Thoracic aorta (tissue), 2 donors: ENCODE results near the gene PCBP3. TPM values are rescaled to one million over a fixed set of nuclear protein-coding genes. Genes with fewer than 3 reads are reported as not detected.
"Not testable (repeated sequence)": the region's sequence is repeated elsewhere in the genome, so short reads cannot be mapped to it uniquely, and the experiment has no call there.

Experiments used
- ATAC-seq: fragments of 150-250 bp; one replicate; pipeline ENCODE4 v1.8.0; 2017; ENCODE audit warnings: low read depth; ENCODE audit not compliant: insufficient number of reproducible peaks, low FRiP score
- DNase-seq: peaks from one replicate; pipeline ENCODE4 v3.0.0-alpha.2; 2020; ENCODE audit warnings: low spot score
- H3K27ac ChIP-seq, 2 donors: fragments of 200-600 bp; sonication (generic); 1 replicate in 1 of 2; 2 replicates in 1 of 2; pipeline ENCODE4 v1.5.1; 2016; ENCODE audit warnings: mild to moderate bottlenecking in 2 of 2, moderate library complexity in 2 of 2
- H3K27me3 ChIP-seq: fragments of 200-600 bp; sonication (generic); replicated peaks from 2 replicates; pipeline ENCODE4 v1.6.0; 2016; ENCODE audit warnings: mild to moderate bottlenecking; ENCODE audit not compliant: insufficient read depth
- H3K36me3 ChIP-seq: fragments of 200-600 bp; sonication (generic); one replicate; pipeline ENCODE4 v1.5.1; 2016
- H3K4me1 ChIP-seq, 2 donors: fragments of 200-600 bp; sonication (generic); 1 replicate in 1 of 2; 2 replicates in 1 of 2; pipeline versions ENCODE4 v1.5.1 to v1.6.0; 2016; ENCODE audit warnings: low read depth in 2 of 2, mild to moderate bottlenecking in 1 of 2; ENCODE audit not compliant: control insufficient read depth in 1 of 2
- H3K4me3 ChIP-seq: fragments of 200-600 bp; sonication (generic); 2 replicates; pipeline ENCODE4 v1.5.1; 2016; ENCODE audit warnings: mild to moderate bottlenecking
- H3K9me3 ChIP-seq: fragments of 200-600 bp; sonication (generic); 2 replicates; pipeline ENCODE4 v1.5.1; 2016
- CTCF ChIP-seq: fragments of 200-600 bp; sonication (generic); IDR thresholded peaks from one replicate; pipeline ENCODE4 v1.5.1; 2019; ENCODE audit warnings: antibody characterized with exemption
- total RNA-seq, 2 donors: library from RNA; depleted of rRNA; stranded (reverse); fragments of >200 nt; gene quantifications; one replicate each; pipeline versions ENCODE4 v1.1.0 to v1.2.3, GENCODE V29; 2016

Gene PCBP3
- total RNA-seq, 2 donors from 2014 or later, result 4.5 to 28.4 TPM

- no peaks in the 10 kb centered on the region for H3K36me3 ChIP-seq
- no peak for DNase-seq
- peaks cover 15% of the 10 kb centered on the region for H3K9me3 ChIP-seq
- no peak for ATAC-seq
- TF ChIP-seq CTCF, result no peak
- H3K27ac ChIP-seq, result no peak overlapping the region
- H3K4me1 ChIP-seq, result no peaks in the 10 kb centered on the region
- no peaks in the 10 kb centered on the region for H3K27me3 ChIP-seq
- H3K4me3 ChIP-seq, result no peak overlapping the region
Observed at GRCh38 chr21:45669382-45669781, 25.9 kb downstream of the PCBP3 start.

GRCh38 chr21:45670731-45671130, 27.2 kb downstream of the PCBP3 start:
- TF ChIP-seq CTCF, result no peak
- H3K4me1 ChIP-seq, result peaks cover 0 to 3% of the 10 kb centered on the region in 2 donors
- H3K27me3 ChIP-seq, result no peaks in the 10 kb centered on the region
- H3K4me3 ChIP-seq, result no peak overlapping the region
- ATAC-seq, result no peak
- H3K27ac ChIP-seq, result no peak overlapping the region
- H3K9me3 ChIP-seq, result peaks cover 15% of the 10 kb centered on the region
- no peak for DNase-seq
- H3K36me3 ChIP-seq, result no peaks in the 10 kb centered on the region

GRCh38 chr21:45678790-45679189, 35.3 kb downstream of the PCBP3 start:
- not testable (repeated sequence) for H3K36me3 ChIP-seq, H3K9me3 ChIP-seq, H3K27me3 ChIP-seq, DNase-seq, ATAC-seq, H3K4me3 ChIP-seq, H3K4me1 ChIP-seq, H3K27ac ChIP-seq

- no peak for ATAC-seq
- no peaks in the 10 kb centered on the region for H3K27me3 ChIP-seq
- DNase-seq, result no peak
- H3K9me3 ChIP-seq, result no peaks in the 10 kb centered on the region
- H3K27ac ChIP-seq, result no peak overlapping the region
- TF ChIP-seq CTCF, result no peak
- peaks cover 0 to 8% of the 10 kb centered on the region in 2 donors for H3K4me1 ChIP-seq
- no peaks in the 10 kb centered on the region for H3K36me3 ChIP-seq
- no peak overlapping the region for H3K4me3 ChIP-seq
Observed at GRCh38 chr21:45680215-45680614, 36.7 kb downstream of the PCBP3 start.

GRCh38 chr21:45695086-45695485, 51.6 kb downstream of the PCBP3 start:
- no peaks in the 10 kb centered on the region for H3K27me3 ChIP-seq
- H3K4me1 ChIP-seq, result peaks cover 7 to 16% of the 10 kb centered on the region in 2 donors
- no peak for TF ChIP-seq CTCF
- no peak overlapping the region for H3K27ac ChIP-seq
- H3K4me3 ChIP-seq, result no peak overlapping the region
- ATAC-seq (no peak), DNase-seq (no peak)
- no peaks in the 10 kb centered on the region for H3K9me3 ChIP-seq
- H3K36me3 ChIP-seq, result no peaks in the 10 kb centered on the region

- Histone ChIP-seq H3K9me3 (no peaks in the 10 kb centered on the region), H3K27ac (no peak overlapping the region), H3K4me1 (peaks cover 7 to 16% of the 10 kb centered on the region in 2 donors), H3K27me3 (no peaks in the 10 kb centered on the region), H3K36me3 (no peaks in the 10 kb centered on the region), H3K4me3 (no peak overlapping the region)
- TF ChIP-seq CTCF, result no peak
- peak; percentile 55 for DNase-seq
- ATAC-seq, result peak; percentile 59
Observed at GRCh38 chr21:45698493-45699184, 55.1 kb downstream of the PCBP3 start.
